Stomach (tissue), 4 donors: ENCODE measurements around the gene FSTL4.

Source experiments
- EP300 ChIP-seq: sonication (generic); formaldehyde crosslinking; IDR thresholded peaks from one replicate; pipeline ENCODE4 v1.6.1; 2017; ENCODE audit warnings: antibody characterized with exemption
- POLR2A ChIP-seq, 4 donors: fragments of 450-650 bp; IDR thresholded peaks; one replicate each; pipeline ENCODE4 v1.6.1; 2016; ENCODE audit warnings: antibody characterized with exemption in 4 of 4, control low read depth in 2 of 4, mild to moderate bottlenecking in 1 of 4, moderate library complexity in 1 of 4
- POLR2AphosphoS5 ChIP-seq, 3 donors: sonication (generic); formaldehyde crosslinking; IDR thresholded peaks; one replicate each; pipeline ENCODE4 v1.6.1; 2016; ENCODE audit warnings: antibody characterized with exemption in 3 of 3
- TF ChIP-seq, protein P1 (sequence below), 7 experiments: fragments of 450-650 bp in 4 of 7; fragments of 200-600 bp in 3 of 7; sonication (generic) in 3 of 7; IDR thresholded peaks; one replicate each; pipeline ENCODE4 v1.5.1; 2016 to 2019; ENCODE audit warnings: antibody characterized with exemption in 7 of 7, control low read depth in 2 of 7, mild to moderate bottlenecking in 1 of 7

DNA sequence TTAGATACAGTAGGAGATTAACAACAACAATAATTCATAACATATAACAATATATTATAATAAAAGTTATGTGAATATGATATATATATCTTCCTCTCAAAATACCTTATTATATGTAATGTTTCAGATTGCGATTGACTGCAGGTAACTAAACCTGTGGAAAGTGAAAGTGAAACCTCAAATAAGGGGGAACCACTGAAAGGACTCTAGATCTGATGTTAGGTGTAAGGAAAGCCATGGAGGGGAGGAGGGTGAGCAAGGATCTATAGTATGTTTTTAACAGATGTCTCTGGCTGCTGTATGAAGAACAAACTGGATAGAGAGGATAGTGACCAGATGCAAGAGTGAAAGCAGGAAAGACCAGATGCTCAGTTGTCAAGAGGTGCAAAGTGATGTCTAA lies 5.8 kb upstream of the FSTL4 start:
- TF ChIP-seq, protein P1, sequence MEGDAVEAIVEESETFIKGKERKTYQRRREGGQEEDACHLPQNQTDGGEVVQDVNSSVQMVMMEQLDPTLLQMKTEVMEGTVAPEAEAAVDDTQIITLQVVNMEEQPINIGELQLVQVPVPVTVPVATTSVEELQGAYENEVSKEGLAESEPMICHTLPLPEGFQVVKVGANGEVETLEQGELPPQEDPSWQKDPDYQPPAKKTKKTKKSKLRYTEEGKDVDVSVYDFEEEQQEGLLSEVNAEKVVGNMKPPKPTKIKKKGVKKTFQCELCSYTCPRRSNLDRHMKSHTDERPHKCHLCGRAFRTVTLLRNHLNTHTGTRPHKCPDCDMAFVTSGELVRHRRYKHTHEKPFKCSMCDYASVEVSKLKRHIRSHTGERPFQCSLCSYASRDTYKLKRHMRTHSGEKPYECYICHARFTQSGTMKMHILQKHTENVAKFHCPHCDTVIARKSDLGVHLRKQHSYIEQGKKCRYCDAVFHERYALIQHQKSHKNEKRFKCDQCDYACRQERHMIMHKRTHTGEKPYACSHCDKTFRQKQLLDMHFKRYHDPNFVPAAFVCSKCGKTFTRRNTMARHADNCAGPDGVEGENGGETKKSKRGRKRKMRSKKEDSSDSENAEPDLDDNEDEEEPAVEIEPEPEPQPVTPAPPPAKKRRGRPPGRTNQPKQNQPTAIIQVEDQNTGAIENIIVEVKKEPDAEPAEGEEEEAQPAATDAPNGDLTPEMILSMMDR (IDR thresholded peaks at IDR 0.05) = no peak
- TF ChIP-seq EP300 = no peak
- no peak for TF ChIP-seq POLR2A (IDR thresholded peaks at IDR 0.05)
- TF ChIP-seq POLR2AphosphoS5 (IDR thresholded peaks at IDR 0.05) = no peak
